Neural cell (in vitro differentiated cells): ENCODE results near the gene SLC13A5. TPM values are rescaled to one million over a fixed set of nuclear protein-coding genes. Genes with fewer than 3 reads are reported as not detected.
A peak's percentile ranks its signal among the peaks of the same experiment; 100 is the strongest.

ENCODE experiments used
- H2AFZ ChIP-seq: fragments of 200-600, 300-800 bp; sonication (generic), shearing (Covaris generic); 2 replicates; pipeline ENCODE4 v1.6.0; 2014; ENCODE audit warnings: low read depth, mild to moderate bottlenecking, antibody characterized with exemption, low read length, moderate library complexity
- H3F3A ChIP-seq: fragments of 200-600 bp; shearing (Covaris generic); 2 replicates; pipeline ENCODE4 v1.6.1; 2016; ENCODE audit warnings: mild to moderate bottlenecking, moderate library complexity, mixed read lengths, antibody characterized with exemption, low read length; ENCODE audit not compliant: insufficient read depth, poor library complexity, severe bottlenecking
- H3K27ac ChIP-seq: fragments of 200-600, 300-800 bp; sonication (generic), shearing (Covaris generic); 2 replicates; pipeline ENCODE4 v1.5.1; 2014; ENCODE audit warnings: mild to moderate bottlenecking, low read length, moderate library complexity
- H3K27me3 ChIP-seq: fragments of 300-800, 200-600 bp; sonication (generic), shearing (Covaris generic); 2 replicates; pipeline ENCODE4 v1.6.0; 2014; ENCODE audit warnings: mild to moderate bottlenecking, low read depth, low read length, moderate library complexity; ENCODE audit not compliant: insufficient read depth
- H3K36me3 ChIP-seq: fragments of 300-800, 200-600 bp; sonication (generic), shearing (Covaris generic); 2 replicates; pipeline ENCODE4 v1.5.1; 2014; ENCODE audit warnings: mild to moderate bottlenecking, antibody characterized with exemption, low read length, moderate library complexity; ENCODE audit not compliant: insufficient read depth
- H3K4me2 ChIP-seq: fragments of 300-800, 200-600 bp; sonication (generic), shearing (Covaris generic); 2 replicates; pipeline ENCODE4 v1.6.0; 2014; ENCODE audit warnings: mild to moderate bottlenecking, low read length
- H3K4me3 ChIP-seq: fragments of 300-800, 200-600 bp; sonication (generic), shearing (Covaris generic); 2 replicates; pipeline ENCODE4 v1.5.1; 2014; ENCODE audit warnings: mild to moderate bottlenecking, low read length, moderate library complexity
- H3K79me2 ChIP-seq: fragments of 200-600 bp; shearing (Covaris generic); replicated peaks from 2 replicates; pipeline ENCODE4 v1.6.0; 2014; ENCODE audit warnings: mild to moderate bottlenecking, low read length, moderate library complexity; ENCODE audit not compliant: insufficient read depth
- H3K9ac ChIP-seq: fragments of 300-800, 200-600 bp; sonication (generic), shearing (Covaris generic); 2 replicates; pipeline ENCODE4 v1.6.1; 2016; ENCODE audit warnings: mild to moderate bottlenecking, low read length, mixed read lengths
- H3K9me2 ChIP-seq: fragments of 200-600 bp; shearing (Covaris generic); 2 replicates; pipeline ENCODE4 v1.6.1; 2016; ENCODE audit warnings: mild to moderate bottlenecking, low read length, mixed read lengths; ENCODE audit not compliant: insufficient read depth
- H3K9me3 ChIP-seq: fragments of 200-600, 300-800 bp; sonication (generic), shearing (Covaris generic); 2 replicates; pipeline ENCODE4 v1.6.1; 2016; ENCODE audit warnings: mild to moderate bottlenecking, mixed run types, low read length, moderate library complexity, mixed read lengths
- H4K20me1 ChIP-seq: fragments of 200-600 bp; shearing (Covaris generic); 2 replicates; pipeline ENCODE4 v1.6.1; 2016; ENCODE audit warnings: mild to moderate bottlenecking, mixed run types; ENCODE audit not compliant: insufficient read depth
- CTCF ChIP-seq: fragments of 450-650 bp; IDR thresholded peaks from 2 replicates; pipeline ENCODE4 v1.5.1; 2014; ENCODE audit warnings: antibody characterized with exemption, mild to moderate bottlenecking, moderate library complexity; ENCODE audit not compliant: poor library complexity, severe bottlenecking
- MXI1 ChIP-seq: fragments of 450-650 bp; conservative IDR thresholded peaks from 2 replicates; pipeline ENCODE4 v1.6.1; 2014; ENCODE audit warnings: antibody characterized with exemption, mild to moderate bottlenecking; ENCODE audit not compliant: poor library complexity, severe bottlenecking
- POLR2AphosphoS5 ChIP-seq: IDR thresholded peaks from 2 replicates; pipeline ENCODE4 v1.6.1; 2012
- RAD21 ChIP-seq: fragments of 450-650 bp; conservative IDR thresholded peaks from 2 replicates; pipeline ENCODE4 v1.6.1; 2014; ENCODE audit warnings: antibody characterized with exemption, mild to moderate bottlenecking, moderate library complexity
- REST ChIP-seq: IDR thresholded peaks from 2 replicates; pipeline ENCODE4 v1.6.1; 2012; ENCODE audit warnings: borderline replicate concordance
- SMC3 ChIP-seq: fragments of 450-650 bp; conservative IDR thresholded peaks from 2 replicates; pipeline ENCODE4 v1.6.1; 2014; ENCODE audit warnings: antibody characterized with exemption, mild to moderate bottlenecking, moderate library complexity; ENCODE audit not compliant: poor library complexity
- TAF1 ChIP-seq: IDR thresholded peaks from 2 replicates; pipeline ENCODE4 v1.6.1; 2012; ENCODE audit warnings: low read depth
- polyA plus RNA-seq: library from polyadenylated mRNA; depleted of rRNA; stranded (reverse); fragments of >200 nt; gene quantifications from 2 replicates; pipeline ENCODE4 v1.2.3, GENCODE V29; 2014

SLC13A5 gene
- polyA plus RNA-seq, 1 donor from 2014 or later = not detected

- no peak overlapping the region for H3K27ac ChIP-seq
- peak overlapping the region; percentile 95 for H3K9ac ChIP-seq
Measured at GRCh38 chr17:6638046-6638908, 74.9 kb downstream of the SLC13A5 start.

GRCh38 chr17:6637458-6637840 lies 75.7 kb downstream of the SLC13A5 start:
- Histone ChIP-seq H3K4me2 (no peak overlapping the region), H3K27ac (no peak overlapping the region), H3K36me3 (peaks cover 13% of the 10 kb centered on the region), H3F3A (peaks cover 4% of the 10 kb centered on the region), H3K27me3 (no peaks in the 10 kb centered on the region), H3K9me2 (no peaks in the 10 kb centered on the region), H3K4me3 (no peak overlapping the region), H2AFZ (no peak overlapping the region), H3K9ac (no peak overlapping the region), H3K9me3 (no peaks in the 10 kb centered on the region), H3K79me2 (peaks cover 30% of the 10 kb centered on the region), H4K20me1 (no peaks in the 10 kb centered on the region)
- TF ChIP-seq TAF1 = no peak
- TF ChIP-seq REST = no peak
- no peak for TF ChIP-seq CTCF

More at GRCh38 chr17:6638046-6638908, 74.9 kb downstream of the SLC13A5 start:
- no peaks in the 10 kb centered on the region for H4K20me1 ChIP-seq
- no peak overlapping the region for H2AFZ ChIP-seq
- peaks cover 4% of the 10 kb centered on the region for H3K36me3 ChIP-seq
- TF ChIP-seq REST (no peak), SMC3 (no peak), POLR2AphosphoS5 (no peak), RAD21 (no peak), MXI1 (no peak)
- peaks cover 4% of the 10 kb centered on the region for H3F3A ChIP-seq
- H3K4me3 ChIP-seq = peak overlapping the region; percentile 81
- no peak overlapping the region for H3K4me2 ChIP-seq
- no peaks in the 10 kb centered on the region for H3K9me3 ChIP-seq
- peaks cover 32% of the 10 kb centered on the region for H3K79me2 ChIP-seq
- H3K9me2 ChIP-seq = no peaks in the 10 kb centered on the region
- H3K27me3 ChIP-seq = no peaks in the 10 kb centered on the region
